ENCODE measurements around the gene YPEL2. TPM values are rescaled to one million over a fixed set of nuclear protein-coding genes. Genes with fewer than 3 reads are reported as not detected.
A peak's percentile ranks its signal among the peaks of the same experiment; 100 is the strongest.

YPEL2 gene
- total RNA-seq, 1 donor from 2014 or later, result 16.7 TPM

GRCh38 chr17:59420901-59421300, 89.4 kb downstream of the YPEL2 start:
- Histone ChIP-seq H3K27ac (no peak overlapping the region), H3K4me3 (no peak overlapping the region), H3K36me3 (no peaks in the 10 kb centered on the region), H3K27me3 (no peaks in the 10 kb centered on the region), H3K9me3 (no peaks in the 10 kb centered on the region), H3K4me1 (peaks cover 38% of the 10 kb centered on the region)
- TF ChIP-seq CTCF (IDR thresholded peaks at IDR 0.05) (no peak), POLR2A (IDR thresholded peaks at IDR 0.05) (no peak), POLR2AphosphoS5 (IDR thresholded peaks at IDR 0.05; ENCODE audit: insufficient read depth in 1 of 2, low read depth in 1 of 2) (no peak)
- intact Hi-C loops (cut with DNase I), result loop anchor here (10.0 kb wide), 1 partner anchor 46 kb away; no protein-coding TSS in a partner anchor
- DNase-seq (ENCODE audit: extremely low spot score in 2 of 2), result no peak

GRCh38 chr17:59421722-59422121, 90.3 kb downstream of the YPEL2 start:
- H3K27ac ChIP-seq, result no peak overlapping the region
- no peak for DNase-seq (ENCODE audit: extremely low spot score in 2 of 2)
- no peaks in the 10 kb centered on the region for H3K9me3 ChIP-seq
- no peaks in the 10 kb centered on the region for H3K27me3 ChIP-seq
- H3K4me1 ChIP-seq, result peaks cover 46% of the 10 kb centered on the region
- no peak overlapping the region for H3K4me3 ChIP-seq
- intact Hi-C loops (cut with DNase I), result loop anchor here (10.0 kb wide), 1 partner anchor 47 kb away; no protein-coding TSS in a partner anchor
- no peak for TF ChIP-seq POLR2AphosphoS5 (IDR thresholded peaks at IDR 0.05; ENCODE audit: insufficient read depth in 1 of 2, low read depth in 1 of 2)
- TF ChIP-seq POLR2A (IDR thresholded peaks at IDR 0.05), result no peak
- TF ChIP-seq CTCF (IDR thresholded peaks at IDR 0.05), result no peak
- no peaks in the 10 kb centered on the region for H3K36me3 ChIP-seq

DNA sequence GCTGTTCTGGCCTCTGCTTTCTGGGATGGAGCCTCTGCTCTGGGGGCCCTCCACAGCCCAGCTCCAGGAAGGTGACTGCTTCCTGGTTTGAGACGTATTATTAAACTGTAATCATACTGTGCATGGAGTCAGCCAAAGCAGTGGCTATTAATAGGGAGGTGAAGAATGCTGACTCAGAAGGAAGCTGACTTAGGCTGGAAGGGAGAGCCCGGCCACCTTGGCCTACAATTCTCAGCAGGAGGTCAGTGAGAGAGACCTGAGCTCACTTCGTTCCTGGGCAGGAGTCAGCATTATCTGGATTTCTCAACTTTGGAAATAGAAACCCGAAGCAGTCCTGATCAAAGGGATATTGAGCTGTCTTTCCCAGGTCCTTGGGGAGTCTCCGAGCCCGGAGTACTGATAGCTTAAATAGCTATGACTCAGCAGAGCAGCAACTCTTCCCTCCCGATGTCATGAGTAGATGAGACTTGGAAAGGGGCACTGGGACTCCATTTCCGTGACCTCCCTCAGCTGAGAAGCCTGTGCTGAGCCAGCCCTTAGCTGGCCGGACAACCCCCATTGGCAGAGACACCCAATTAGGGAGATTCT, 91.8 kb downstream of the YPEL2 start:
- TF ChIP-seq POLR2A (IDR thresholded peaks at IDR 0.05) (no peak), POLR2AphosphoS5 (IDR thresholded peaks at IDR 0.05; ENCODE audit: insufficient read depth in 1 of 2, low read depth in 1 of 2) (peak in 1 of 2 donors; percentile 56), CTCF (IDR thresholded peaks at IDR 0.05) (no peak)
- no peaks in the 10 kb centered on the region for H3K27me3 ChIP-seq
- H3K9me3 ChIP-seq, result no peaks in the 10 kb centered on the region
- peak overlapping the region; percentile 83 for H3K27ac ChIP-seq
- H3K36me3 ChIP-seq, result no peaks in the 10 kb centered on the region
- DNase-seq (ENCODE audit: extremely low spot score in 2 of 2), result no peak
- intact Hi-C loops (cut with DNase I), result loop anchor here (10.0 kb wide), 1 partner anchor 48 kb away; no protein-coding TSS in a partner anchor
- H3K4me1 ChIP-seq, result peaks cover 59% of the 10 kb centered on the region
- H3K4me3 ChIP-seq, result no peak overlapping the region

DNA sequence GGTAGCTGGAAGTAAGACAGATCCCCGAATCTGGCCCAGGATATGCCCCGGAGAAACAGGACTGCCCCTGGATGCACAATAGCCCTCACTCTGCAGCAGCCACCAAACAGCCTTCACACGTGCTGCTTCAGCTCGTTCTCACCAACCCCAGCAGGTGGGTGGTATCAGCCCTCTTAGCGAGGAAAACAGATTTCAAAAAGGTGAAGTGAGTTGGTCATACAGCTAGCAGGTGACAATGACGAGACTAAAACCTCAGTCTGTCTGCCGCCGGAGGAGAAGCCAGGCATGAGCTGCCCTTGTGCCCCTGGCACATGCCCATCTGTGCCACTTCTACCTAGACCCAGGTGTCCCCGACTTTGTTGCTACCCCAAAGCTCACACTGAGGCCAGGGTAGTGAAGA, 92.4 kb downstream of the YPEL2 start:
- no peaks in the 10 kb centered on the region for H3K27me3 ChIP-seq
- intact Hi-C loops (cut with DNase I), result loop anchor here (10.0 kb wide), 1 partner anchor 49 kb away; no protein-coding TSS in a partner anchor
- peak overlapping the region; percentile 83 for H3K27ac ChIP-seq
- H3K4me3 ChIP-seq, result no peak overlapping the region
- H3K36me3 ChIP-seq, result no peaks in the 10 kb centered on the region
- TF ChIP-seq POLR2A (IDR thresholded peaks at IDR 0.05) (no peak), POLR2AphosphoS5 (IDR thresholded peaks at IDR 0.05; ENCODE audit: insufficient read depth in 1 of 2, low read depth in 1 of 2) (no peak), CTCF (IDR thresholded peaks at IDR 0.05) (no peak)
- no peaks in the 10 kb centered on the region for H3K9me3 ChIP-seq
- DNase-seq (ENCODE audit: extremely low spot score in 2 of 2), result no peak
- peaks cover 63% of the 10 kb centered on the region for H3K4me1 ChIP-seq

GRCh38 chr17:59424331-59424730, 92.9 kb downstream of the YPEL2 start:
- Histone ChIP-seq H3K4me1 (peaks cover 64% of the 10 kb centered on the region), H3K27ac (peak overlapping the region; percentile 83), H3K4me3 (no peak overlapping the region), H3K27me3 (no peaks in the 10 kb centered on the region), H3K9me3 (no peaks in the 10 kb centered on the region), H3K36me3 (no peaks in the 10 kb centered on the region)
- TF ChIP-seq POLR2AphosphoS5 (IDR thresholded peaks at IDR 0.05; ENCODE audit: insufficient read depth in 1 of 2, low read depth in 1 of 2) (no peak), CTCF (IDR thresholded peaks at IDR 0.05) (no peak), POLR2A (IDR thresholded peaks at IDR 0.05) (no peak)
- intact Hi-C loops (cut with DNase I), result loop anchor here (10.0 kb wide), 1 partner anchor 50 kb away; no protein-coding TSS in a partner anchor
- DNase-seq (ENCODE audit: extremely low spot score in 2 of 2), result no peak
